Upper lobe of left lung (tissue), 6 donors: ENCODE results near the gene ATP5PO. TPM values are rescaled to one million over a fixed set of nuclear protein-coding genes. Genes with fewer than 3 reads are reported as not detected.

Experiments used
- ATAC-seq, 2 donors: fragments of 200-7000 bp; cut with Tn5 transposase; one replicate each; pipeline ENCODE4 v1.9.1; 2022; ENCODE audit warnings: mild to moderate bottlenecking in 2 of 2, moderate library complexity in 2 of 2; ENCODE audit not compliant: low FRiP score in 2 of 2
- DNase-seq, 2 donors: peaks; one replicate each; pipeline ENCODE4 v3.0.0-alpha.2; 2019 to 2020
- H3K27ac ChIP-seq, 4 donors: fragments of 200-600 bp; sonication (generic); one replicate each; pipeline ENCODE4 v1.5.1; 2016 to 2019
- H3K27me3 ChIP-seq, 4 donors: fragments of 200-600 bp; sonication (generic); one replicate each; pipeline ENCODE4 v1.5.1; 2017 to 2019
- H3K36me3 ChIP-seq, 4 donors: fragments of 200-600 bp; sonication (generic); one replicate each; pipeline ENCODE4 v1.5.1; 2016 to 2019
- H3K4me1 ChIP-seq, 4 donors: fragments of 200-600 bp; sonication (generic); one replicate each; pipeline ENCODE4 v1.5.1; 2018 to 2019
- H3K4me3 ChIP-seq, 4 donors: fragments of 200-600 bp; sonication (generic); one replicate each; pipeline ENCODE4 v1.5.1; 2017 to 2019; ENCODE audit warnings: mild to moderate bottlenecking in 2 of 4, moderate library complexity in 1 of 4
- H3K9me3 ChIP-seq, 4 donors: fragments of 200-600 bp; sonication (generic); one replicate each; pipeline ENCODE4 v1.5.1; 2018 to 2019
- CTCF ChIP-seq, 6 experiments: fragments of 450-650 bp in 4 of 6; fragments of 200-600 bp in 2 of 6; sonication (generic) in 2 of 6; IDR thresholded peaks; one replicate each; pipeline ENCODE4 v1.5.1; 2016 to 2019; ENCODE audit warnings: antibody characterized with exemption in 6 of 6
- EP300 ChIP-seq, 4 donors: sonication (generic); formaldehyde crosslinking; IDR thresholded peaks; one replicate each; pipeline ENCODE4 v1.5.1; 2017; ENCODE audit warnings: antibody characterized with exemption in 4 of 4, control low read depth in 2 of 4
- POLR2A ChIP-seq, 4 donors: fragments of 450-650 bp; IDR thresholded peaks; one replicate each; pipeline ENCODE4 v1.5.1; 2016 to 2017; ENCODE audit warnings: antibody characterized with exemption in 4 of 4, mild to moderate bottlenecking in 2 of 4
- POLR2AphosphoS5 ChIP-seq, 2 donors: sonication (generic); formaldehyde crosslinking; IDR thresholded peaks; one replicate each; pipeline ENCODE4 v1.5.1; 2017; ENCODE audit warnings: antibody characterized with exemption in 2 of 2
- WGBS, 2 donors: methylation state at CpG; one replicate each; pipeline ENCODE4 v1.1.5; 2017 to 2018; 5-methylcytosine and 5-hydroxymethylcytosine counted together
- total RNA-seq, 6 donors: library from RNA; depleted of rRNA in 4 of 6; stranded (reverse); fragments of >200 nt in 4 of 6; gene quantifications; one replicate each; pipeline versions ENCODE4 v1.1.0 to v1.2.1, GENCODE V29; 2016 to 2021
- donor health status: DM: no; HTN: no; CAD: no; lungs with moderate emphysema.
- donor health status: DM: no; HTN: yes; CAD: no; lungs with severe emphysema.

ATP5PO gene
- total RNA-seq, 6 donors from 2014 or later = 37.7 to 131 (median 102) TPM

- Histone ChIP-seq H3K27ac (no peak overlapping the region), H3K9me3 (no peaks in the 10 kb centered on the region), H3K4me3 (no peak overlapping the region), H3K36me3 (peaks cover 42 to 81% (median 70%) of the 10 kb centered on the region in 4 donors), H3K4me1 (no peaks in the 10 kb centered on the region), H3K27me3 (no peaks in the 10 kb centered on the region)
- no peak for ATAC-seq
- DNase-seq = no peak
- 80 to 90% methylated on average over 5 of the region's 5 CpGs for WGBS, 2 donors
- TF ChIP-seq POLR2AphosphoS5 (IDR thresholded peaks at IDR 0.05) = no peak
- no peak for TF ChIP-seq EP300 (IDR thresholded peaks at IDR 0.05)
- no peak for TF ChIP-seq CTCF (IDR thresholded peaks at IDR 0.05)
- no peak for TF ChIP-seq POLR2A (IDR thresholded peaks at IDR 0.05)
Measured at GRCh38 chr21:33904041-33904440, 11.6 kb downstream of the ATP5PO start.

DNA sequence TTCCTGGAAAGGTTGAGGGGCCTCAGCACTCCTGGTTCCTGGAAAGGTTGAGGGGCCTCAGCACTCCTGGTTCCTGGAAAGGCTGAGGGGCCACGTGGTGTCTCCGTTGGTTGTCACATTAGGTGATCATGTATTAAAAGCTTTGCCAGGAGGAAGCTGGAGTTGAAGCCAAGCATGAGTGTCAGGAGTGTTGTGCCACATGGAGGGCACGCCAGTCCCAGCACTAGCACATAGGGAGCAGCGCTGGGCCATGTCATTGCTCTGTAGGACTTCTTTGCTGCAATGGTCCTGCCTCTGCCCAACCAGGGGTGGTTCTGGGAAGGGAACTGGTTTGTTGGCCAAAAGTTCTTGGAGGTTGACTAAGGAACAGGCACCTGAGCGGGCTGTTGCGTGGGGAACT is 13.3 kb downstream of the ATP5PO start:
- no peak for TF ChIP-seq EP300 (IDR thresholded peaks at IDR 0.05)
- no peak for TF ChIP-seq CTCF (IDR thresholded peaks at IDR 0.05)
- no peak for ATAC-seq
- no peaks in the 10 kb centered on the region for H3K9me3 ChIP-seq
- no peak for DNase-seq
- WGBS, 2 donors = 89 to 92% methylated on average over 5 to 6 of the region's 6 CpGs
- H3K4me3 ChIP-seq = no peak overlapping the region
- no peak overlapping the region for H3K27ac ChIP-seq
- H3K36me3 ChIP-seq = peaks cover 29 to 64% (median 54%) of the 10 kb centered on the region in 4 donors
- H3K27me3 ChIP-seq = no peaks in the 10 kb centered on the region
- no peaks in the 10 kb centered on the region for H3K4me1 ChIP-seq

DNA sequence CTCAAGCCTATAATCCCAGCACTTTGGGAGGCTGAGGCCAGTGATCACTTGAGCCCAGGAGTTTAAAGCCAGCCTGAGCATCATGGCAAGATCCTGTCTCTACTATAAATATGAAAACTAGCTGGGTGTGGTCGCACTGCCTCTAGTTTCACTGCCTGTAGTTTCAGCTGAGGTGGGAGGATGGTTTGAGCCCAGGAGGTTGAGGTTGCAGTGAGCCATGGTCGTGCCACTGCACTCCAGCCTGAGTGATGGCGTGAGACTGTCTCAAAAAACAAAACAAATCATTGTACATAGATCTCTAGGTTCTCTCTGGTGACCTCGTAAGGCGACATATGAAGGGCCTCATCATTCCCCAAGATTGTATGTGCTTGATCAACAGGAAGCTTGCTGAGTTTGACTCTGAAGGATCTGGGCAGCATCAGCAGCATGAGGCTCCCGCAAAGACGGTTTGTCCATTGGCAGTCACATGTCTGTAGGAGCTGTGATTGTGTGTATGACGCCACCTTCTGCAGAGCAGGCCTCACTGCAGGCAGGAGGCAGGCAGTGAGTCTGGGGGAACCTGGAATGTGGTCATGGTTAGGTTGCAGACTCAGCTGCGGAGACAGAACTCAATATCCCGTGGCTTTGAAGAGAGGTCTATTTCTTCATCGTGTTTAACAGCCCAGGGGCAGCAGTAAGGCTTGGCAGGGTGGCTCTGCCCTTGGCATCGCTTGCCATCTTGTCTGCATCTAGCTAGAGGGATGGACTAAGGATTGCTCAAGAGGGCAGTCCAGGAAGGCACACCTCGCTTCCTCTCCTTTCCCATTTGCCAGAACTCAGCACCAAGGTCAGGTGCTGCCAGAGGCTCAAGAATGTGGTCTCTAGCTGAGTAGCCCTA is 14.0 kb downstream of the ATP5PO start:
- WGBS, 2 donors = 85% methylated on average over 5 to 13 of the region's 13 CpGs
- TF ChIP-seq EP300 (IDR thresholded peaks at IDR 0.05) (no peak), CTCF (IDR thresholded peaks at IDR 0.05) (peak; percentile 20 to 45 (median 29))
- Histone ChIP-seq H3K27me3 (no peaks in the 10 kb centered on the region), H3K27ac (no peak overlapping the region), H3K4me3 (no peak overlapping the region), H3K4me1 (no peaks in the 10 kb centered on the region), H3K9me3 (no peaks in the 10 kb centered on the region), H3K36me3 (peaks cover 24 to 57% (median 47%) of the 10 kb centered on the region in 4 donors)
- ATAC-seq (peak in 1 of 2 donors; percentile 84), DNase-seq (no peak)

DNA sequence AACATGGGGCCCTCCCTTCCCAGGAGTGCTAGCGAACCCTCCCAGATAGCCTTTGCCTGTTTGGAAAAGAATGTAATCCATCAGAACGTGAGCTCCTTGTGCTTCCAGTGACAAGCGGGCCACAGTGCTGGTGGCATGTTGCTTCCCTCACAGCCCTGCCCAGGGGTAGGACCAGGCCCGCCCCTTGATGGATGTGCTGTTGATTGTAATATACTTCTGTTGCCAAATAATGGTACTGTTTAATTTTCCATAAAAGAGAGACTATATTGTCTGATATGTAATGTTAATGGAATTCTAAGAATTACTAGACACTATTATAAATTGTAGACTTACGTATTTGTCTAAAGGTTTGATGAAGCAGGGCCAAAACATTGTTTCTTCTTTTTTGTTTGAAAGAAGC is 16.4 kb downstream of the ATP5PO start:
- WGBS, 2 donors = 86 to 88% methylated on average over 5 of the region's 5 CpGs
- H3K4me3 ChIP-seq = no peak overlapping the region
- H3K9me3 ChIP-seq = no peaks in the 10 kb centered on the region
- TF ChIP-seq CTCF (IDR thresholded peaks at IDR 0.05) (no peak), POLR2A (IDR thresholded peaks at IDR 0.05) (no peak), EP300 (IDR thresholded peaks at IDR 0.05) (no peak), POLR2AphosphoS5 (IDR thresholded peaks at IDR 0.05) (no peak)
- H3K36me3 ChIP-seq = peaks cover 12 to 32% (median 25%) of the 10 kb centered on the region in 4 donors
- DNase-seq = no peak
- peaks cover 6 to 9% (median 7%) of the 10 kb centered on the region in 4 donors for H3K4me1 ChIP-seq
- H3K27ac ChIP-seq = peak overlapping the region in 1 of 4 donors; percentile 43
- H3K27me3 ChIP-seq = no peaks in the 10 kb centered on the region
- ATAC-seq = no peak

- peaks cover 6 to 9% (median 7%) of the 10 kb centered on the region in 4 donors for H3K4me1 ChIP-seq
- peaks cover 6 to 26% (median 20%) of the 10 kb centered on the region in 4 donors for H3K36me3 ChIP-seq
- H3K27me3 ChIP-seq = no peaks in the 10 kb centered on the region
- H3K4me3 ChIP-seq = no peak overlapping the region
- H3K27ac ChIP-seq = no peak overlapping the region
- no peak for TF ChIP-seq EP300 (IDR thresholded peaks at IDR 0.05)
- no peak for TF ChIP-seq CTCF (IDR thresholded peaks at IDR 0.05)
- TF ChIP-seq POLR2AphosphoS5 (IDR thresholded peaks at IDR 0.05) = no peak
- no peak for TF ChIP-seq POLR2A (IDR thresholded peaks at IDR 0.05)
- DNase-seq (no peak), ATAC-seq (no peak)
- WGBS, 2 donors = 87% methylated on average over 3 of the region's 3 CpGs
- no peaks in the 10 kb centered on the region for H3K9me3 ChIP-seq
Measured at GRCh38 chr21:33898586-33898985, 17.0 kb downstream of the ATP5PO start.
